C4-2B (cell line): ENCODE measurements around the gene SLC6A13.

ENCODE experiments used
- H3K27ac ChIP-seq: fragments of 450-650 bp; 2 replicates; pipeline ENCODE4 v1.5.1; 2017
- CTCF ChIP-seq: fragments of 450-650 bp; conservative IDR thresholded peaks from 2 replicates; pipeline ENCODE4 v1.5.1; 2017; ENCODE audit warnings: mild to moderate bottlenecking
- ZFX ChIP-seq: fragments of 450-650 bp; IDR thresholded peaks from 2 replicates; pipeline ENCODE4 v1.6.1; 2017

Gene SLC6A13

GRCh38 chr12:185576-185955 is 77.1 kb downstream of the SLC6A13 start:
- TF ChIP-seq ZFX (no peak), CTCF (no peak)
- no peak overlapping the region for H3K27ac ChIP-seq

- no peak overlapping the region for H3K27ac ChIP-seq
- no peak for TF ChIP-seq ZFX
- TF ChIP-seq CTCF = no peak
Observed at GRCh38 chr12:184811-185575, 77.6 kb downstream of the SLC6A13 start.

- H3K27ac ChIP-seq = no peak overlapping the region
Observed at GRCh38 chr12:182381-182892, 80.2 kb downstream of the SLC6A13 start.

GRCh38 chr12:181921-182320 is 80.7 kb downstream of the SLC6A13 start:
- no peak for TF ChIP-seq CTCF
- TF ChIP-seq ZFX = no peak
- H3K27ac ChIP-seq = no peak overlapping the region

More at GRCh38 chr12:182381-182892, 80.2 kb downstream of the SLC6A13 start:
- TF ChIP-seq CTCF = no peak

GRCh38 chr12:180445-180844 is 82.2 kb downstream of the SLC6A13 start:
- H3K27ac ChIP-seq = no peak overlapping the region
- TF ChIP-seq CTCF (no peak), ZFX (no peak)

GRCh38 chr12:179885-180284 is 82.8 kb downstream of the SLC6A13 start:
- TF ChIP-seq CTCF (no peak), ZFX (no peak)

GRCh38 chr12:179131-179884 is 83.3 kb downstream of the SLC6A13 start:
- TF ChIP-seq CTCF (no peak), ZFX (no peak)
- H3K27ac ChIP-seq = peak overlapping the region; percentile 4; the same call in 1 of the 2 replicates

More at GRCh38 chr12:179885-180284, 82.8 kb downstream of the SLC6A13 start:
- H3K27ac ChIP-seq = no peak overlapping the region
